ENCODE results near the gene UBAC2. TPM values are rescaled to one million over a fixed set of nuclear protein-coding genes. Genes with fewer than 3 reads are reported as not detected.

The UBAC2 gene
- total RNA-seq, 4 donors from 2014 or later = 51.0 to 71.5 (median 61.1) TPM

- Histone ChIP-seq H3K4me3 (no peak overlapping the region), H3K36me3 (no peaks in the 10 kb centered on the region), H3K27me3 (no peaks in the 10 kb centered on the region), H3K27ac (no peak overlapping the region), H3K4me1 (no peaks in the 10 kb centered on the region), H3K9me3 (no peaks in the 10 kb centered on the region)
- intact Hi-C loops (cut with DNase I; ENCODE audit: low total_unique reads) = no loop called here
- TF ChIP-seq CTCF (IDR thresholded peaks at IDR 0.05 in 4 of 5, conservative IDR thresholded peaks at IDR 0.05 in 1 of 5) = no peak
- TF ChIP-seq POLR2A (IDR thresholded peaks at IDR 0.05) = no peak
- ATAC-seq = no peak
- in situ Hi-C loops (cut with MboI; ENCODE audit: low sequenced_read_pairs in 4 of 4) = loop anchor here in 1 of 4 donors (25.0 kb wide), 1 partner anchor 163 kb away; the partner anchor contains the start of gene GPR18
- DNase-seq = no peak
Measured at GRCh38 chr13:99425485-99426341, 225.1 kb downstream of the UBAC2 start.

DNA sequence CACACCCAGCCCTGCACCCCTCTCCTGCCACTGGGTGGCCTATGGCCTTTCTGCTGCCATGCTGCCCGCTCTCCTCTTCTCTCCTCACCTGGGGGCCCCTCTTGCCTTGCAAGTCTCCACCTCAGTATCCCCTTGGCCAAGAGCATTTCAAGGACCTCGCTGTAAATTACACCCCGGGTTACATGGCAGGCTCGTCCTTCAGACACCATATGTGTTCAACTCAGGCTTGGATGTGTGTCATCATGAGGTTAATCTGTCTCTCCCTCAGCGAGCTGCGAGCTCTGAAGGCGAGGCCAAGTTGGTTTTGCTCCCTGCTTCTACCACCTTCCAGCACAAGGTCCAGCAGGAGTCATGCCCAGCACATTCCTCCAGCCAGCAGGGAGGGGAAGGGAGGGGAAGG lies 225.8 kb downstream of the UBAC2 start:
- H3K4me1 ChIP-seq = no peaks in the 10 kb centered on the region
- no peak for ATAC-seq
- TF ChIP-seq CTCF (IDR thresholded peaks at IDR 0.05 in 4 of 5, conservative IDR thresholded peaks at IDR 0.05 in 1 of 5) (no peak), POLR2A (IDR thresholded peaks at IDR 0.05) (no peak)
- H3K9me3 ChIP-seq = no peaks in the 10 kb centered on the region
- intact Hi-C loops (cut with DNase I; ENCODE audit: low total_unique reads) = no loop called here
- DNase-seq = no peak
- no peak overlapping the region for H3K27ac ChIP-seq
- no peaks in the 10 kb centered on the region for H3K36me3 ChIP-seq
- H3K27me3 ChIP-seq = no peaks in the 10 kb centered on the region
- H3K4me3 ChIP-seq = no peak overlapping the region
- in situ Hi-C loops (cut with MboI; ENCODE audit: low sequenced_read_pairs in 4 of 4) = loop anchor here in 1 of 4 donors (25.0 kb wide), 1 partner anchor 164 kb away; the partner anchor contains the start of gene GPR18

DNA sequence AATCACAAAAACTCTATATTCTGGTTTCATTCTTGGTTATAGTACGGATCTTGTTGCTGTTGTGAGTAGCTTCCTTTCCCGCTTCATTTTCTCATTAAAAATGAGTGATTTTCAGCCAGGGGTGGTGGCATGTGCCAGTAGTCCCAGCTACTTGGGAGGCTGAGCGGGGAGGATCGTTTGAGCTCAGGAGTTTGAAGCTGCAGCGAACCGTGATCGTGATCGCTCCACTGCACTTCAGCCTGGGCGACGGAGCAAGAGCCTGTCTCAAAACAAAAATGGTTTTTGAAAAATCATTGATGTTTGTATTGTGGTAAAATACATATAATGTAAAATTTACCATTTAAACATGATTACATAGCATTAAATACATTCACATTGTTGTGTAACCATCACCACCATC lies 229.0 kb downstream of the UBAC2 start:
- H3K27ac ChIP-seq = no peak overlapping the region
- H3K27me3 ChIP-seq = no peaks in the 10 kb centered on the region
- no peaks in the 10 kb centered on the region for H3K9me3 ChIP-seq
- in situ Hi-C loops (cut with MboI; ENCODE audit: low sequenced_read_pairs in 4 of 4) (loop anchor here in 2 of 4 donors (10.0 to 25.0 kb wide), 2 partner anchors 75 to 167 kb away; partner anchors contain the start of genes GPR18 (in 1 of the 2) and TM9SF2 (in 1 of the 2)), intact Hi-C loops (cut with DNase I; ENCODE audit: low total_unique reads) (no loop called here)
- no peak for TF ChIP-seq CTCF (IDR thresholded peaks at IDR 0.05 in 4 of 5, conservative IDR thresholded peaks at IDR 0.05 in 1 of 5)
- no peak for TF ChIP-seq POLR2A (IDR thresholded peaks at IDR 0.05)
- H3K4me1 ChIP-seq = no peaks in the 10 kb centered on the region
- ATAC-seq = no peak
- no peak overlapping the region for H3K4me3 ChIP-seq
- DNase-seq = no peak
- no peaks in the 10 kb centered on the region for H3K36me3 ChIP-seq

DNA sequence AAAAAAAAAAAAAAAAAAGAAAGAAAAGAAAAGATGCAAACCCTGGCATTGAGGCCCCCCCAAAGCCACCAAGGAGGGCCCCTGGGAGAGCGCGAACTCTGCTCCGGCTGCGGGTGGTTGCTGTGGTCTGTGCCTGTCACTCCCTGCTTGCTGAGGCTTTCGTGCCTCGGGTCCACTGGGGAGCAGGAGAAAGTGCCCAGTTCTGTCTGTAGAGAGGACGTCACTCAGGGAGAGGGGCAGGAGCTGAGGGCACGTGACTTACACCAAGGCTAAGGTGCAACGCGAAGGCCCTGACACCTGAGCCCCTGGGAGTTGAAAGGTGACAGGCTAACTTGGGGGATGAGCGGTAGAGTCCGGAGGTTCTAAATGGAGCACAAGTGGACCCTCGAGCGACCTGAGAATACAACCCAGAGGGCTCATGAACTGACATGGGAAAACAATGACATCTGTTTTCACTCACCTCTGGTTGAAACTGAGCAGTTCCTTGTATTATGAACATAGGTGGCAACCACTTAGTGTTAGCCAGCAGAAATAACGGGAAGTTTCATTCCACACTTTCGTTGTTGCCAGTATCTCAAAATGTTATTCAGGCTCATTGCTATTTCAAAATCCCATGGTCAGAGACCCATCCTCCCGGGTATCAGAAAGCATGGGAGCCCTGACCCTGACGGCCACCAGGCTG lies 231.4 kb downstream of the UBAC2 start:
- Histone ChIP-seq H3K4me1 (peaks cover 2 to 4% of the 10 kb centered on the region in 2 donors), H3K36me3 (no peaks in the 10 kb centered on the region), H3K4me3 (peak overlapping the region in 2 of 4 donors; percentile 25 to 34), H3K9me3 (no peaks in the 10 kb centered on the region), H3K27ac (peak overlapping the region in 2 of 4 donors; percentile 35 to 43), H3K27me3 (no peaks in the 10 kb centered on the region)
- intact Hi-C loops (cut with DNase I; ENCODE audit: low total_unique reads) = no loop called here
- DNase-seq = no peak
- in situ Hi-C loops (cut with MboI; ENCODE audit: low sequenced_read_pairs in 4 of 4) = loop anchor here in 2 of 4 donors (10.0 to 25.0 kb wide), 2 partner anchors 73 to 170 kb away; partner anchors contain the start of genes GPR18 (in 1 of the 2) and TM9SF2 (in 1 of the 2)
- TF ChIP-seq CTCF (IDR thresholded peaks at IDR 0.05 in 4 of 5, conservative IDR thresholded peaks at IDR 0.05 in 1 of 5) = no peak
- TF ChIP-seq POLR2A (IDR thresholded peaks at IDR 0.05) = no peak
- no peak for ATAC-seq
